GM23248 (cell line): ENCODE measurements around the gene TEAD3. TPM values are rescaled to one million over a fixed set of nuclear protein-coding genes. Genes with fewer than 3 reads are reported as not detected.
"Not testable (repeated sequence)": the region's sequence is repeated elsewhere in the genome, so short reads cannot be mapped to it uniquely, and the experiment has no call there.

ENCODE experiments used
- DNase-seq: peaks from one replicate; pipeline ENCODE4 v3.0.0-alpha.2; 2015
- H2AFZ ChIP-seq: fragments of 200-600 bp; sonication (generic); 2 replicates; pipeline ENCODE4 v1.6.1; 2016; ENCODE audit warnings: antibody characterized with exemption
- H3F3A ChIP-seq: fragments of 200-600 bp; sonication (generic); 2 replicates; pipeline ENCODE4 v1.6.1; 2016; ENCODE audit warnings: mild to moderate bottlenecking, antibody characterized with exemption, mixed run types; ENCODE audit not compliant: insufficient read depth
- H3K27ac ChIP-seq: fragments of 200-600 bp; sonication (generic); 2 replicates; pipeline ENCODE4 v1.5.1; 2016; ENCODE audit warnings: mild to moderate bottlenecking
- H3K27me3 ChIP-seq: fragments of 200-600 bp; sonication (generic); replicated peaks from 2 replicates; pipeline ENCODE4 v1.6.1; 2016; ENCODE audit warnings: mild to moderate bottlenecking; ENCODE audit not compliant: insufficient read depth
- H3K36me3 ChIP-seq: fragments of 200-600 bp; sonication (generic); 2 replicates; pipeline ENCODE4 v1.6.1; 2016; ENCODE audit warnings: low read depth, mild to moderate bottlenecking
- H3K4me1 ChIP-seq: fragments of 200-600 bp; sonication (generic); 2 replicates; pipeline ENCODE4 v1.6.1; 2016; ENCODE audit warnings: mild to moderate bottlenecking; ENCODE audit not compliant: insufficient read depth
- H3K4me2 ChIP-seq: fragments of 200-600 bp; sonication (generic); one replicate; pipeline ENCODE4 v1.6.1; 2016; ENCODE audit warnings: mild to moderate bottlenecking; ENCODE audit not compliant: unreplicated experiment
- H3K4me3 ChIP-seq: fragments of 200-600 bp; sonication (generic); 2 replicates; pipeline ENCODE4 v1.5.1; 2016; ENCODE audit warnings: mild to moderate bottlenecking
- H3K79me2 ChIP-seq: fragments of 200-600 bp; sonication (generic); 2 replicates; pipeline ENCODE4 v1.6.1; 2016; ENCODE audit warnings: mild to moderate bottlenecking; ENCODE audit not compliant: insufficient read depth
- H3K9ac ChIP-seq: fragments of 200-600 bp; sonication (generic); 2 replicates; pipeline ENCODE4 v1.6.1; 2016; ENCODE audit warnings: mild to moderate bottlenecking
- H3K9me2 ChIP-seq: fragments of 200-600 bp; sonication (generic); 2 replicates; pipeline ENCODE4 v1.6.1; 2016; ENCODE audit warnings: mixed run types, mild to moderate bottlenecking, moderate library complexity; ENCODE audit not compliant: insufficient read depth
- H3K9me3 ChIP-seq: fragments of 200-600 bp; sonication (generic); one replicate; pipeline ENCODE4 v1.6.1; 2017; ENCODE audit warnings: low read depth
- H4K20me1 ChIP-seq: fragments of 200-600 bp; sonication (generic); 2 replicates; pipeline ENCODE4 v1.6.0; 2016; ENCODE audit not compliant: insufficient read depth
- EZH2 ChIP-seq: fragments of 200-600 bp; sonication (generic); IDR thresholded peaks from 2 replicates; pipeline ENCODE4 v1.6.1; 2018; ENCODE audit warnings: antibody characterized with exemption, mild to moderate bottlenecking; ENCODE audit not compliant: insufficient read depth, poor library complexity, severe bottlenecking
- EZH2phosphoT487 ChIP-seq: fragments of 200-600 bp; sonication (generic); IDR thresholded peaks from 2 replicates; pipeline ENCODE4 v1.6.1; 2018; ENCODE audit warnings: antibody characterized with exemption, moderate library complexity, mild to moderate bottlenecking, low read depth; ENCODE audit not compliant: insufficient read depth
- WGBS, 2 experiments: methylation state at CpG; one replicate each; pipeline ENCODE4 v1.1.6; 2015 to 2017; ENCODE audit warnings: low lambda C conversion rate in 2 of 2, low coverage in 1 of 2; ENCODE audit errors: missing lambda C conversion rate in 2 of 2; 5-methylcytosine and 5-hydroxymethylcytosine counted together
- in situ Hi-C: fragments of 300-500 bp; cut with MboI; formaldehyde crosslinking; loops from 2 replicates; pipeline ENCODE4 v1.15.0; 2020
- polyA plus RNA-seq: library from polyadenylated mRNA; unstranded; fragments of >200 nt; fragmentation: Nextera tagmentation; extraction: Ambion mirVana; gene quantifications from 2 replicates; pipeline ENCODE4 v1.2.1, GENCODE V29; 2016
- total RNA-seq: library from RNA; depleted of rRNA; stranded (reverse); fragments of >200 nt; shearing (Covaris generic); gene quantifications from 2 replicates; pipeline ENCODE4 v1.2.3, GENCODE V29; 2014

The TEAD3 gene
- total and polyA plus RNA-seq, 2 experiments from 2014 or later: 6.9 to 10.5 TPM

- in situ Hi-C loops: no loop called here
- no peak overlapping the region for H2AFZ ChIP-seq
Observed at GRCh38 chr6:35443341-35444030, 53.4 kb downstream of the TEAD3 start.

GRCh38 chr6:35442693-35443092 is 54.2 kb downstream of the TEAD3 start:
- no peaks in the 10 kb centered on the region for H3K36me3 ChIP-seq
- in situ Hi-C loops: no loop called here
- H3K4me3 ChIP-seq: no peak overlapping the region
- H3F3A ChIP-seq: no peaks in the 10 kb centered on the region
- H3K79me2 ChIP-seq: no peaks in the 10 kb centered on the region
- DNase-seq: no peak
- H3K27ac ChIP-seq: no peak overlapping the region
- H3K27me3 ChIP-seq: no peaks in the 10 kb centered on the region
- no peak overlapping the region for H2AFZ ChIP-seq
- H3K9ac ChIP-seq: no peak overlapping the region
- H3K4me2 ChIP-seq: no peak overlapping the region
- no peaks in the 10 kb centered on the region for H3K9me2 ChIP-seq
- WGBS, 2 experiments: 97 to 99% methylated on average over 5 of the region's 5 CpGs
- TF ChIP-seq EZH2: no peak
- TF ChIP-seq EZH2phosphoT487: no peak
- H4K20me1 ChIP-seq: no peaks in the 10 kb centered on the region
- no peaks in the 10 kb centered on the region for H3K9me3 ChIP-seq
- H3K4me1 ChIP-seq: no peaks in the 10 kb centered on the region

More at GRCh38 chr6:35443341-35444030, 53.4 kb downstream of the TEAD3 start:
- no peak for DNase-seq
- Histone ChIP-seq H3K9me2 (no peaks in the 10 kb centered on the region), H3K4me3 (no peak overlapping the region), H3K27ac (no peak overlapping the region), H3K4me1 (no peaks in the 10 kb centered on the region), H3K4me2 (no peak overlapping the region), H3K9ac (no peak overlapping the region), H3F3A (no peaks in the 10 kb centered on the region), H3K36me3 (no peaks in the 10 kb centered on the region), H3K27me3 (no peaks in the 10 kb centered on the region), H3K9me3 (no peaks in the 10 kb centered on the region), H3K79me2 (no peaks in the 10 kb centered on the region), H4K20me1 (no peaks in the 10 kb centered on the region)
- WGBS, 2 experiments: 87 to 95% methylated on average over 9 of the region's 9 CpGs
- TF ChIP-seq EZH2phosphoT487: no peak
- no peak for TF ChIP-seq EZH2

GRCh38 chr6:35441642-35442041 is 55.2 kb downstream of the TEAD3 start:
- in situ Hi-C loops: no loop called here
- no peaks in the 10 kb centered on the region for H3K9me3 ChIP-seq
- H3K27me3 ChIP-seq: no peaks in the 10 kb centered on the region
- no peak for TF ChIP-seq EZH2
- no peak for TF ChIP-seq EZH2phosphoT487
- no peak for DNase-seq
- H3K4me3 ChIP-seq: no peak overlapping the region
- 94 to 95% methylated on average over 4 of the region's 4 CpGs for whole genome bisulfite sequencing, 2 experiments
- H3K4me2 ChIP-seq: no peak overlapping the region
- H3K36me3 ChIP-seq: no peaks in the 10 kb centered on the region
- no peaks in the 10 kb centered on the region for H4K20me1 ChIP-seq
- no peaks in the 10 kb centered on the region for H3K4me1 ChIP-seq
- H3K9ac ChIP-seq: no peak overlapping the region
- no peaks in the 10 kb centered on the region for H3F3A ChIP-seq
- H3K79me2 ChIP-seq: no peaks in the 10 kb centered on the region
- no peak overlapping the region for H2AFZ ChIP-seq
- no peaks in the 10 kb centered on the region for H3K9me2 ChIP-seq
- no peak overlapping the region for H3K27ac ChIP-seq

GRCh38 chr6:35441205-35441604 is 55.7 kb downstream of the TEAD3 start:
- no peak for DNase-seq
- no peaks in the 10 kb centered on the region for H3K36me3 ChIP-seq
- H3F3A ChIP-seq: no peaks in the 10 kb centered on the region
- H3K27ac ChIP-seq: no peak overlapping the region
- H3K4me3 ChIP-seq: no peak overlapping the region
- H3K27me3 ChIP-seq: no peaks in the 10 kb centered on the region
- H3K79me2 ChIP-seq: no peaks in the 10 kb centered on the region
- H3K9ac ChIP-seq: no peak overlapping the region
- no peaks in the 10 kb centered on the region for H3K9me3 ChIP-seq
- H2AFZ ChIP-seq: no peak overlapping the region
- no peak overlapping the region for H3K4me2 ChIP-seq
- no peaks in the 10 kb centered on the region for H4K20me1 ChIP-seq
- in situ Hi-C loops: no loop called here
- no peaks in the 10 kb centered on the region for H3K9me2 ChIP-seq
- no peaks in the 10 kb centered on the region for H3K4me1 ChIP-seq
- WGBS, 2 experiments: 77 to 79% methylated on average over 3 of the region's 3 CpGs
- TF ChIP-seq EZH2phosphoT487: no peak
- no peak for TF ChIP-seq EZH2

- Histone ChIP-seq H3F3A (no peaks in the 10 kb centered on the region), H3K4me1 (no peaks in the 10 kb centered on the region), H3K9me2 (no peaks in the 10 kb centered on the region), H3K4me2 (no peak overlapping the region), H3K4me3 (no peak overlapping the region), H3K36me3 (no peaks in the 10 kb centered on the region), H4K20me1 (no peaks in the 10 kb centered on the region), H3K79me2 (no peaks in the 10 kb centered on the region), H3K9me3 (no peaks in the 10 kb centered on the region), H2AFZ (no peak overlapping the region), H3K27me3 (no peaks in the 10 kb centered on the region), H3K9ac (no peak overlapping the region), H3K27ac (no peak overlapping the region)
- no peak for DNase-seq
- in situ Hi-C loops: no loop called here
- no peak for TF ChIP-seq EZH2
- no peak for TF ChIP-seq EZH2phosphoT487
- WGBS, 2 experiments: 30 to 50% methylated on average over 3 of the region's 3 CpGs
Observed at GRCh38 chr6:35439308-35439707, 57.6 kb downstream of the TEAD3 start.

- in situ Hi-C loops, H3K9me2 ChIP-seq, H3K27me3 ChIP-seq, H3K9ac ChIP-seq, H3K4me3 ChIP-seq, H3K79me2 ChIP-seq, H3K4me1 ChIP-seq, H2AFZ ChIP-seq, DNase-seq, H3K4me2 ChIP-seq, H4K20me1 ChIP-seq, H3K27ac ChIP-seq, H3F3A ChIP-seq, H3K9me3 ChIP-seq, H3K36me3 ChIP-seq: not testable (repeated sequence)
- WGBS, 2 experiments: 95 to 96% methylated on average over 3 to 7 of the region's 7 CpGs
Observed at GRCh38 chr6:35438378-35439065, 58.4 kb downstream of the TEAD3 start.
